Smooth muscle cell of bladder (primary cell): ENCODE measurements around the gene YARS2. TPM values are rescaled to one million over a fixed set of nuclear protein-coding genes. Genes with fewer than 3 reads are reported as not detected.

Source experiments
- total RNA-seq: library from RNA; depleted of rRNA; stranded (reverse); fragments of >200 nt; gene quantifications from 2 replicates; pipeline ENCODE4 v1.2.3, GENCODE V29; 2014

YARS2 gene
- total RNA-seq, result 24.9 and 26.3 TPM in 2 replicates

DNA sequence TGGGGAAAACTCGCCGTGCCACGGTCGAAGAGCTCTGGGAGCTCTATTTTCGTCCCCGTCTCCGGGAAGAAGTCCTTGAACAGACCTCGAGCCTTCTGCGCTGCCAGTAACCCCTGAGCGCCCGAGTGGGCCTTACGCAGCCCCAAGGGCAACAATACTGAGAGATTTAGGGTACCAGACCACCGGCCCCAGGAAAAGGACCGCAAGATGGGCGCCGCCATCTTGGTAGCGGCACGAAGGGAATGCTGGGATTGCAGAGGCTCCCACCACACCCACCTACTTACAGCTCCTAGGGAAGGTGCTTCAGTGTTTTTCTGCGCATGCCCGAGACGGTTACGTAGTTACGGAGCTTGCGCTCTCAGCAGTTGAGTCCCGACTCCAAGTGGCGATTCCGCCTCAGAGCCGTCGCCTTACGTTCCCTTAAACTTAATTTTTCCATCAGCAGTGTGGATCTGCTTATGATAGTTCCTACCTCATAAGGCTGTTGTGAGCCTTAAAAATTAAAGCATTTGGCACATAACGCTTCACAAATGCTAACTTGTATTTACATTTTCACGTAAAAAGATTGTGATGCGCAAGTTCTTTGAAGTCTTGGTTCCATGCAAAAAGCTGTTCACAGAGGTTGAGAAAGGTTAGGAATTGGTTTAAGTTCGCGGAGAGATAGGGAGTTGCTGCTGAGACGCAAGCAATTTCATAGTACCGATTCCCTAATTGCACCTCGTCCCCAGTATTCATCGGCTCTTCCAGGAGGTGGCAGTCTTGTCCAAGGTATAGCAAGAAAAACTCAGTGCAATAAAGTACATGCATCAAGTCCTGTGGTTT, at the start of gene YARS2:
Gene YARS2, minus strand, starts transcription at position 244 of the 822 bp plus-strand sequence. Its CDS starts 23 bp downstream, at position 221.

Other genes starting within 250 kb of the YARS2 start
- gene DNM1L, start 76.6 kb downstream of the YARS2 start, total RNA-seq, result 61.3 and 62.2 TPM in 2 replicates
- under 0.01 and 0.55 TPM in 2 replicates for gene PKP2, start 140.9 kb upstream of the YARS2 start, total RNA-seq